BLaER1 treated with 17β-estradiol and CSF1 and Interleukin-3, amounts not matched to agents 10 nM and 100 nM (cell line): ENCODE data around the gene ADGRB2.
"Not testable (repeated sequence)": the region's sequence is repeated elsewhere in the genome, so short reads cannot be mapped to it uniquely, and the experiment has no call there.

Experiments used
- H3K27ac ChIP-seq, 11 experiments: shearing (Covaris generic); formaldehyde crosslinking; 2 replicates each; pipeline ENCODE4 v1.8.1; 2022
- H3K27me3 ChIP-seq, 11 experiments: shearing (Covaris generic); formaldehyde crosslinking; 2 replicates each; pipeline ENCODE4 v1.8.1; 2022
- H3K36me3 ChIP-seq, 11 experiments: shearing (Covaris generic); formaldehyde crosslinking; 2 replicates each; pipeline ENCODE4 v1.8.1; 2022
- H3K4me1 ChIP-seq, 10 experiments: shearing (Covaris generic); formaldehyde crosslinking; 2 replicates each; pipeline ENCODE4 v1.8.1; 2022
- H3K4me2 ChIP-seq, 11 experiments: shearing (Covaris generic); formaldehyde crosslinking; 2 replicates each; pipeline ENCODE4 v1.8.1; 2022
- H3K4me3 ChIP-seq, 10 experiments: shearing (Covaris generic); formaldehyde crosslinking; 2 replicates each; pipeline ENCODE4 v1.8.1; 2022
- H3K9ac ChIP-seq, 11 experiments: shearing (Covaris generic); formaldehyde crosslinking; 2 replicates each; pipeline ENCODE4 v1.8.1; 2022
- H3K9me3 ChIP-seq, 11 experiments: shearing (Covaris generic); formaldehyde crosslinking; replicated peaks in 1 of 11; 2 replicates each; pipeline ENCODE4 v1.8.1; 2022
- H4K20me1 ChIP-seq, 11 experiments: shearing (Covaris generic); formaldehyde crosslinking; 2 replicates each; pipeline ENCODE4 v1.8.1; 2022
- Cebpa-rat ChIP-seq, 11 experiments: shearing (Covaris generic); IDR thresholded peaks; 2 replicates each; pipeline ENCODE4 v1.8.1; 2022

ADGRB2 gene

GRCh38 chr1:31717341-31717740 is 46.8 kb downstream of the ADGRB2 start:
- no peaks in the 10 kb centered on the region for H3K36me3 ChIP-seq
- H3K27me3 ChIP-seq = peaks cover 42 to 61% (median 49%) of the 10 kb centered on the region in 11 experiments
- H3K27ac ChIP-seq = no peak overlapping the region
- H4K20me1 ChIP-seq = peaks cover 0 to 19% (median 0%) of the 10 kb centered on the region in 11 experiments; a peak in 7 of 22 replicates
- no peak overlapping the region for H3K4me3 ChIP-seq
- no peak overlapping the region for H3K9ac ChIP-seq
- H3K9me3 ChIP-seq = no peaks in the 10 kb centered on the region
- no peak for TF ChIP-seq Cebpa-rat (IDR thresholded peaks at IDR 0.05)
- no peak overlapping the region for H3K4me2 ChIP-seq
- peaks cover 6 to 29% (median 16%) of the 10 kb centered on the region in 10 experiments; a peak in 17 of 20 replicates for H3K4me1 ChIP-seq

GRCh38 chr1:31715873-31716220 is 48.3 kb downstream of the ADGRB2 start:
- Histone ChIP-seq H3K27me3 (peaks cover 42 to 76% (median 52%) of the 10 kb centered on the region in 11 experiments), H3K36me3 (no peaks in the 10 kb centered on the region), H3K9ac (no peak overlapping the region), H4K20me1 (peaks cover 0 to 19% (median 0%) of the 10 kb centered on the region in 11 experiments; a peak in 6 of 22 replicates), H3K27ac (no peak overlapping the region), H3K9me3 (no peaks in the 10 kb centered on the region), H3K4me3 (0 out of 20 replicates have a peak overlapping the region, but pooled peaks of 1 of the 10 experiments have one; percentile 59), H3K4me2 (peak overlapping the region in 7 of 11 experiments; percentile 55 to 83 (median 78); a peak in 7 of 22 replicates), H3K4me1 (peaks cover 6 to 29% (median 16%) of the 10 kb centered on the region in 10 experiments; a peak in 17 of 20 replicates)
- no peak for TF ChIP-seq Cebpa-rat (IDR thresholded peaks at IDR 0.05)

GRCh38 chr1:31715087-31715872 is 48.9 kb downstream of the ADGRB2 start:
- Histone ChIP-seq H4K20me1 (peaks cover 0 to 19% (median 0%) of the 10 kb centered on the region in 11 experiments; a peak in 5 of 22 replicates), H3K9me3 (no peaks in the 10 kb centered on the region), H3K9ac (peak overlapping the region in 2 of 11 experiments; percentile 17 to 22; a peak in 1 of 22 replicates), H3K27me3 (peaks cover 42 to 82% (median 52%) of the 10 kb centered on the region in 11 experiments), H3K27ac (0 out of 22 replicates have a peak overlapping the region, but pooled peaks of 1 of the 11 experiments have one; percentile 18), H3K4me2 (peak overlapping the region; percentile 55 to 87 (median 66)), H3K4me3 (peak overlapping the region in 6 of 10 experiments; percentile 19 to 59 (median 35); a peak in 8 of 20 replicates), H3K36me3 (no peaks in the 10 kb centered on the region), H3K4me1 (peaks cover 6 to 29% (median 16%) of the 10 kb centered on the region in 10 experiments; a peak in 18 of 20 replicates)
- no peak for TF ChIP-seq Cebpa-rat (IDR thresholded peaks at IDR 0.05)

GRCh38 chr1:31714442-31715086 is 49.6 kb downstream of the ADGRB2 start:
- peak overlapping the region in 1 of 11 experiments; percentile 18; a peak in 1 of 22 replicates for H3K27ac ChIP-seq
- H3K4me1 ChIP-seq = peaks cover 13 to 29% (median 20%) of the 10 kb centered on the region in 10 experiments; a peak in 18 of 20 replicates

GRCh38 chr1:31712630-31713029 is 51.5 kb downstream of the ADGRB2 start:
- Histone ChIP-seq H3K9ac (no peak overlapping the region), H3K36me3 (no peaks in the 10 kb centered on the region), H3K27me3 (peaks cover 42 to 87% (median 52%) of the 10 kb centered on the region in 11 experiments), H3K4me1 (peaks cover 21 to 39% (median 30%) of the 10 kb centered on the region in 10 experiments), H3K27ac (no peak overlapping the region), H3K4me3 (no peak overlapping the region), H3K4me2 (peak overlapping the region in 2 of 11 experiments; percentile 16 to 27; a peak in 1 of 22 replicates), H4K20me1 (peaks cover 0 to 13% (median 0%) of the 10 kb centered on the region in 11 experiments; a peak in 5 of 22 replicates), H3K9me3 (no peaks in the 10 kb centered on the region)
- TF ChIP-seq Cebpa-rat (IDR thresholded peaks at IDR 0.05) = no peak

More at GRCh38 chr1:31714442-31715086, 49.6 kb downstream of the ADGRB2 start:
- peak overlapping the region; percentile 55 to 87 (median 66) for H3K4me2 ChIP-seq
- H3K9ac ChIP-seq = peak overlapping the region in 5 of 11 experiments; percentile 20 to 45 (median 43); a peak in 7 of 22 replicates
- no peaks in the 10 kb centered on the region for H3K9me3 ChIP-seq
- peaks cover 42 to 84% (median 52%) of the 10 kb centered on the region in 11 experiments for H3K27me3 ChIP-seq
- peaks cover 0 to 19% (median 0%) of the 10 kb centered on the region in 11 experiments; a peak in 5 of 22 replicates for H4K20me1 ChIP-seq
- peak overlapping the region in 7 of 10 experiments; percentile 21 to 59 (median 27); a peak in 9 of 20 replicates for H3K4me3 ChIP-seq
- no peak for TF ChIP-seq Cebpa-rat (IDR thresholded peaks at IDR 0.05)
- H3K36me3 ChIP-seq = no peaks in the 10 kb centered on the region

GRCh38 chr1:31712068-31712467 is 52.1 kb downstream of the ADGRB2 start:
- Histone ChIP-seq H3K4me2 (peak overlapping the region in 1 of 11 experiments; percentile 16; a peak in 1 of 22 replicates), H3K27ac (no peak overlapping the region), H3K4me1 (peaks cover 27 to 44% (median 36%) of the 10 kb centered on the region in 10 experiments), H3K9ac (no peak overlapping the region), H3K9me3 (no peaks in the 10 kb centered on the region), H4K20me1 (peaks cover 0 to 13% (median 0%) of the 10 kb centered on the region in 11 experiments; a peak in 5 of 22 replicates), H3K36me3 (no peaks in the 10 kb centered on the region), H3K4me3 (no peak overlapping the region), H3K27me3 (peaks cover 39 to 84% (median 48%) of the 10 kb centered on the region in 11 experiments)
- TF ChIP-seq Cebpa-rat (IDR thresholded peaks at IDR 0.05) = no peak

- Histone ChIP-seq H3K9me3 (no peaks in the 10 kb centered on the region), H4K20me1 (no peaks in the 10 kb centered on the region; a peak in 2 of 22 replicates), H3K9ac (0 out of 22 replicates have a peak overlapping the region, but pooled peaks of 1 of the 11 experiments have one; percentile 9), H3K27ac (no peak overlapping the region), H3K4me2 (peak overlapping the region; percentile 46 to 85 (median 70); a peak in 19 of 22 replicates), H3K27me3 (peaks cover 21 to 80% (median 30%) of the 10 kb centered on the region in 11 experiments), H3K4me3 (no peak overlapping the region), H3K4me1 (peaks cover 37 to 60% (median 53%) of the 10 kb centered on the region in 10 experiments), H3K36me3 (no peaks in the 10 kb centered on the region)
- no peak for TF ChIP-seq Cebpa-rat (IDR thresholded peaks at IDR 0.05)
These were observed 55.8 kb downstream of the ADGRB2 start for GRCh38 chr1:31708324-31708723.

GRCh38 chr1:31707711-31708110 is 56.4 kb downstream of the ADGRB2 start:
- Histone ChIP-seq H3K27me3 (peaks cover 25 to 80% (median 32%) of the 10 kb centered on the region in 11 experiments), H3K9ac (0 out of 22 replicates have a peak overlapping the region, but pooled peaks of 1 of the 11 experiments have one; percentile 9), H3K4me2 (peak overlapping the region; percentile 46 to 85 (median 70)), H4K20me1 (no peaks in the 10 kb centered on the region; a peak in 2 of 22 replicates), H3K9me3 (no peaks in the 10 kb centered on the region), H3K4me3 (no peak overlapping the region), H3K27ac (no peak overlapping the region), H3K36me3 (no peaks in the 10 kb centered on the region), H3K4me1 (peaks cover 37 to 60% (median 53%) of the 10 kb centered on the region in 10 experiments)
- TF ChIP-seq Cebpa-rat (IDR thresholded peaks at IDR 0.05) = no peak

GRCh38 chr1:31707059-31707600 is 57.0 kb downstream of the ADGRB2 start:
- not testable (repeated sequence) for H4K20me1 ChIP-seq, H3K9ac ChIP-seq, H3K9me3 ChIP-seq, H3K27ac ChIP-seq, H3K4me3 ChIP-seq, H3K36me3 ChIP-seq
- H3K27me3 ChIP-seq = peaks cover 30 to 80% (median 32%) of the 10 kb centered on the region in 11 experiments
- H3K4me1 ChIP-seq = peaks cover 37 to 60% (median 51%) of the 10 kb centered on the region in 10 experiments
- H3K4me2 ChIP-seq = peak overlapping the region; percentile 46 to 85 (median 70)
